ENCODE results near the gene DPEP1. TPM values are rescaled to one million over a fixed set of nuclear protein-coding genes. Genes with fewer than 3 reads are reported as not detected.

DPEP1 gene
- polyA plus RNA-seq, 1 donor (not counting 4 experiments of a cell fraction or from before 2014, with no cell fraction given), result 0.13 TPM

- Histone ChIP-seq H3K27ac (ENCODE audit: control insufficient read depth, insufficient read depth, low read length) (no peak overlapping the region), H3K9me1 (ENCODE audit: control insufficient read depth, extremely low read depth, insufficient read depth, low read length) (no peaks in the 10 kb centered on the region), H3K4me1 (ENCODE audit: control insufficient read depth, extremely low read depth, insufficient read depth, low read length) (peaks cover 35% of the 10 kb centered on the region), H2AFZ (ENCODE audit: control insufficient read depth, low read length) (peak overlapping the region; percentile 53), H4K20me1 (ENCODE audit: control insufficient read depth, extremely low read depth, insufficient read depth, low read length) (no peaks in the 10 kb centered on the region), H3K9me3 (ENCODE audit: control insufficient read depth, low read depth, low read length) (no peaks in the 10 kb centered on the region), H3K27me3 (ENCODE audit: control insufficient read depth, extremely low read depth, insufficient read depth, low read length) (peaks cover 9% of the 10 kb centered on the region), H3K4me2 (ENCODE audit: control insufficient read depth, extremely low read depth, insufficient read depth, low read depth, low read length) (no peak overlapping the region), H3K36me3 (ENCODE audit: control insufficient read depth in 2 of 2, extremely low read depth in 1 of 2, insufficient read depth in 2 of 2, low read length in 2 of 2) (no peaks in the 10 kb centered on the region), H3K4me3 (ENCODE audit: control insufficient read depth in 2 of 3, extremely low read depth in 1 of 3, insufficient read depth in 2 of 3, low read depth in 1 of 3, low read length in 3 of 3) (no peak overlapping the region), H3K79me2 (ENCODE audit: control insufficient read depth, insufficient read depth, low read length) (no peaks in the 10 kb centered on the region), H3K9ac (ENCODE audit: control insufficient read depth, extremely low read depth, insufficient read depth, low read length) (no peak overlapping the region)
- FAIRE-seq (no peak), DNase-seq (ENCODE audit: low read depth, low spot score) (no peak)
- dilution Hi-C loops (cut with MboI; ENCODE audit: extremely low pct_ligation_motif_present, low sequenced_read_pairs), result no loop called here
- no peak for TF ChIP-seq EZH2 (IDR thresholded peaks at IDR 0.05; ENCODE audit: low read length)
- TF ChIP-seq, protein P1, sequence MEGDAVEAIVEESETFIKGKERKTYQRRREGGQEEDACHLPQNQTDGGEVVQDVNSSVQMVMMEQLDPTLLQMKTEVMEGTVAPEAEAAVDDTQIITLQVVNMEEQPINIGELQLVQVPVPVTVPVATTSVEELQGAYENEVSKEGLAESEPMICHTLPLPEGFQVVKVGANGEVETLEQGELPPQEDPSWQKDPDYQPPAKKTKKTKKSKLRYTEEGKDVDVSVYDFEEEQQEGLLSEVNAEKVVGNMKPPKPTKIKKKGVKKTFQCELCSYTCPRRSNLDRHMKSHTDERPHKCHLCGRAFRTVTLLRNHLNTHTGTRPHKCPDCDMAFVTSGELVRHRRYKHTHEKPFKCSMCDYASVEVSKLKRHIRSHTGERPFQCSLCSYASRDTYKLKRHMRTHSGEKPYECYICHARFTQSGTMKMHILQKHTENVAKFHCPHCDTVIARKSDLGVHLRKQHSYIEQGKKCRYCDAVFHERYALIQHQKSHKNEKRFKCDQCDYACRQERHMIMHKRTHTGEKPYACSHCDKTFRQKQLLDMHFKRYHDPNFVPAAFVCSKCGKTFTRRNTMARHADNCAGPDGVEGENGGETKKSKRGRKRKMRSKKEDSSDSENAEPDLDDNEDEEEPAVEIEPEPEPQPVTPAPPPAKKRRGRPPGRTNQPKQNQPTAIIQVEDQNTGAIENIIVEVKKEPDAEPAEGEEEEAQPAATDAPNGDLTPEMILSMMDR (optimal IDR thresholded peaks at IDR 0.05 in 1 of 3, IDR thresholded peaks at IDR 0.05 in 1 of 3, conservative IDR thresholded peaks at IDR 0.05 in 1 of 3; ENCODE audit: extremely low read depth in 1 of 3, insufficient read depth in 2 of 3, low read length in 3 of 3), result no peak
These were observed 8.1 kb upstream of the DPEP1 start for GRCh38 chr16:89605186-89605970.

DNA sequence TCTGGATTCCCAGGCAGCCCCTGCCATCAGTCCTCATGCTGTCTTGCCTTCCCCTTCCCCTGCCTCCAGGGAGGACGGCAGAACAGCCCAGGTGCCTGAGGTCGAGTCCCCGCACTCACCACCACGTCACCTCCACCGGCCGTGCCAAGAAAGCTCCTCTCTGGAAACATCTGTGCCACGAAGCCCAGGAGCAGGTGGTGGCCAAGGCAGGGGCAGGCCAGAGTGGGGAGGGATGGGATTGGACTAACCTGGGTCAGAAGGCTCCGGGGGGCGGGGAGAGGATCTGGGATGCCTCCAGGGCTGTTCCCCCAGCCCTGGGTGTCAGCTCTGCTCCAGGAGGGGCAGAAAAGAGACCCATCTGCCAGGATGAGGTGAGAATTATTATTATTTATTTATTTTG, 7.4 kb upstream of the DPEP1 start:
- Histone ChIP-seq H3K36me3 (ENCODE audit: control insufficient read depth in 2 of 2, extremely low read depth in 1 of 2, insufficient read depth in 2 of 2, low read length in 2 of 2) (no peaks in the 10 kb centered on the region), H3K4me2 (ENCODE audit: control insufficient read depth, extremely low read depth, insufficient read depth, low read depth, low read length) (no peak overlapping the region), H3K79me2 (ENCODE audit: control insufficient read depth, insufficient read depth, low read length) (no peaks in the 10 kb centered on the region), H3K27me3 (ENCODE audit: control insufficient read depth, extremely low read depth, insufficient read depth, low read length) (peaks cover 9% of the 10 kb centered on the region), H3K27ac (ENCODE audit: control insufficient read depth, insufficient read depth, low read length) (no peak overlapping the region), H3K9me3 (ENCODE audit: control insufficient read depth, low read depth, low read length) (no peaks in the 10 kb centered on the region), H3K4me1 (ENCODE audit: control insufficient read depth, extremely low read depth, insufficient read depth, low read length) (peaks cover 30% of the 10 kb centered on the region), H4K20me1 (ENCODE audit: control insufficient read depth, extremely low read depth, insufficient read depth, low read length) (no peaks in the 10 kb centered on the region), H3K4me3 (ENCODE audit: control insufficient read depth in 2 of 3, extremely low read depth in 1 of 3, insufficient read depth in 2 of 3, low read depth in 1 of 3, low read length in 3 of 3) (no peak overlapping the region), H3K9me1 (ENCODE audit: control insufficient read depth, extremely low read depth, insufficient read depth, low read length) (no peaks in the 10 kb centered on the region), H2AFZ (ENCODE audit: control insufficient read depth, low read length) (no peak overlapping the region), H3K9ac (ENCODE audit: control insufficient read depth, extremely low read depth, insufficient read depth, low read length) (no peak overlapping the region)
- DNase-seq (ENCODE audit: low read depth, low spot score), result no peak
- dilution Hi-C loops (cut with MboI; ENCODE audit: extremely low pct_ligation_motif_present, low sequenced_read_pairs), result no loop called here
- TF ChIP-seq, protein P1 (optimal IDR thresholded peaks at IDR 0.05 in 1 of 3, IDR thresholded peaks at IDR 0.05 in 1 of 3, conservative IDR thresholded peaks at IDR 0.05 in 1 of 3; ENCODE audit: extremely low read depth in 1 of 3, insufficient read depth in 2 of 3, low read length in 3 of 3), result no peak
- no peak for TF ChIP-seq EZH2 (IDR thresholded peaks at IDR 0.05; ENCODE audit: low read length)
- FAIRE-seq, result no peak

Data from keratinocyte (primary cell).